ENCODE measurements around the gene RUVBL2. TPM values are rescaled to one million over a fixed set of nuclear protein-coding genes. Genes with fewer than 3 reads are reported as not detected.

RUVBL2 gene
- total RNA-seq, 1 experiment from 2014 or later, result 130 TPM

DNA sequence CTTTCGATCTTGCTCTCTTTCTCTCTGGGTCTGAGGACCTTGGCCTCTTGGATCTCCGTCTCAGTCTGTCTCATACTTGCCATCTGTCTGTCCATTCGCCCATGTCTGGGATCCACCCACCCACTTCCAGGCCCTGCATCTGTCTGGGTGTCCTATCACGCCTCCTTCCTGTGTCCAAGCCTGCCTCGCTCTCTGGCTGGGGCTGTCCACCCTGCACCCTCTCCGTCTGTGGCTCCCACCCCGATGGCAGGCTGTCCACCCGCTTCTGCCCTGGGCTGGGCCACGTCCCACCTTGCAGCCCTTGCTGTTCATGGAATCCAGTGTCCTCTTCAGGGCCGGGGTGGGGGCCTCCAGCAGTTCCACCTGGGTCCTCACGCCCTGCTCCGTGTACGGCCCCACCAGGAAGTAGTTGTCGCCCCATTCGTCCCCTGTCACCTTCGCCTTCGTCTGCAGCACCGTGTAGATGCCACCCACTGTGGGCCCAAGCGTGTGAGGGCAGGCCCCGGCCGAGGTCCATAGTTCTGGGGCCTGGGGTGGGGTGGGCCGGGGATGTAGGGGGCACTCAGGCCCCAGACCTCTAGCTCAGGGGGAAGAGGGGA is 2.6 kb upstream of the RUVBL2 start:
- H3K9ac ChIP-seq (ENCODE audit: extremely low read depth, insufficient read length, low read length), result no peak overlapping the region

More for the DNA sequence above, 2.6 kb upstream of the RUVBL2 start:
- Histone ChIP-seq H4K8ac (replicated peaks; ENCODE audit: insufficient read length, low read depth, low read length) (no peak overlapping the region), H2BK120ac (ENCODE audit: low read depth, low read length, poor library complexity, severe bottlenecking) (no peak overlapping the region), H3K18ac (ENCODE audit: insufficient read length, low read depth, low read length) (no peak overlapping the region), H2AK5ac (ENCODE audit: insufficient read length, low read length) (no peak overlapping the region), H4K91ac (ENCODE audit: insufficient read length, low read depth, low read length) (no peak overlapping the region), H3K14ac (ENCODE audit: insufficient read depth, low read length) (no peak overlapping the region), H3K4ac (ENCODE audit: low read depth, low read length) (no peak overlapping the region), H3K23me2 (ENCODE audit: insufficient read length, low read depth, low read length, poor library complexity, severe bottlenecking) (peaks cover 8% of the 10 kb centered on the region), H4K20me1 (ENCODE audit: control insufficient read depth, insufficient read depth, insufficient read length) (no peaks in the 10 kb centered on the region), H3K56ac (ENCODE audit: insufficient read length, low read depth, low read length) (no peak overlapping the region), H3K79me1 (ENCODE audit: insufficient read depth, low read depth, low read length, poor library complexity, severe bottlenecking) (no peaks in the 10 kb centered on the region), H3K79me2 (ENCODE audit: insufficient read depth, low read length) (peaks cover 9% of the 10 kb centered on the region; the same call in 1 of the 2 replicates), H4K5ac (ENCODE audit: insufficient read length, low read depth, low read length) (no peak overlapping the region), H3K27ac (ENCODE audit: insufficient read length, low read depth, low read length) (no peak overlapping the region), H3K4me2 (ENCODE audit: insufficient read depth, insufficient read length, low read length) (no peak overlapping the region), H3K27me3 (ENCODE audit: insufficient read depth, low read length) (no peaks in the 10 kb centered on the region), H3T11ph (ENCODE audit: low read length) (no peak overlapping the region), H2BK15ac (ENCODE audit: low read depth, low read length) (no peak overlapping the region), H3K9me3 (ENCODE audit: control insufficient read depth, low read depth, low read length) (no peaks in the 10 kb centered on the region), H3K23ac (ENCODE audit: insufficient read length, low read depth, low read length) (no peak overlapping the region), H3K4me1 (ENCODE audit: insufficient read depth, low read length) (no peaks in the 10 kb centered on the region; the same call in 1 of the 2 replicates), H2AFZ (ENCODE audit: low read length) (no peak overlapping the region), H2BK5ac (ENCODE audit: insufficient read length, low read length) (no peak overlapping the region), H2BK12ac (ENCODE audit: insufficient read length, low read depth, low read length) (no peak overlapping the region), H2BK20ac (ENCODE audit: low read depth, low read length, poor library complexity, severe bottlenecking) (no peak overlapping the region)
- Mint-ChIP-seq H3K4me1 (peaks cover 30 to 35% of the 10 kb centered on the region in 2 experiments), H3K27ac (no peak overlapping the region; a peak in 1 of 7 replicates), H3K4me3 (peak overlapping the region; percentile 30 to 68), H3K9me3 (no peaks in the 10 kb centered on the region), H3K36me3 (ENCODE audit: insufficient read depth in 1 of 3, low read depth in 3 of 3) (peaks cover 17 to 42% (median 41%) of the 10 kb centered on the region in 3 experiments), H3K27me3 (ENCODE audit: low read depth) (no peaks in the 10 kb centered on the region)
- TF ChIP-seq, protein P1, sequence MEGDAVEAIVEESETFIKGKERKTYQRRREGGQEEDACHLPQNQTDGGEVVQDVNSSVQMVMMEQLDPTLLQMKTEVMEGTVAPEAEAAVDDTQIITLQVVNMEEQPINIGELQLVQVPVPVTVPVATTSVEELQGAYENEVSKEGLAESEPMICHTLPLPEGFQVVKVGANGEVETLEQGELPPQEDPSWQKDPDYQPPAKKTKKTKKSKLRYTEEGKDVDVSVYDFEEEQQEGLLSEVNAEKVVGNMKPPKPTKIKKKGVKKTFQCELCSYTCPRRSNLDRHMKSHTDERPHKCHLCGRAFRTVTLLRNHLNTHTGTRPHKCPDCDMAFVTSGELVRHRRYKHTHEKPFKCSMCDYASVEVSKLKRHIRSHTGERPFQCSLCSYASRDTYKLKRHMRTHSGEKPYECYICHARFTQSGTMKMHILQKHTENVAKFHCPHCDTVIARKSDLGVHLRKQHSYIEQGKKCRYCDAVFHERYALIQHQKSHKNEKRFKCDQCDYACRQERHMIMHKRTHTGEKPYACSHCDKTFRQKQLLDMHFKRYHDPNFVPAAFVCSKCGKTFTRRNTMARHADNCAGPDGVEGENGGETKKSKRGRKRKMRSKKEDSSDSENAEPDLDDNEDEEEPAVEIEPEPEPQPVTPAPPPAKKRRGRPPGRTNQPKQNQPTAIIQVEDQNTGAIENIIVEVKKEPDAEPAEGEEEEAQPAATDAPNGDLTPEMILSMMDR (conservative IDR thresholded peaks at IDR 0.05), result no peak
- no peak for DNase-seq
- WGBS (ENCODE audit: extremely low coverage, insufficient read length, low lambda C conversion rate), result no CpG with 5 or more reads among the region's 22 CpGs

Data from H9 (cell line).